Neural progenitor cell (in vitro differentiated cells): ENCODE results near the gene LKAAEAR1. TPM values are rescaled to one million over a fixed set of nuclear protein-coding genes. Genes with fewer than 3 reads are reported as not detected.

ENCODE experiments used
- DNase-seq: peaks from one replicate; pipeline ENCODE4 v3.0.0-alpha.2; 2016; ENCODE audit warnings: low spot score
- H2AFZ ChIP-seq: fragments of 200-600 bp; sonication (generic); replicated peaks from 2 replicates; pipeline ENCODE4 v1.6.1; 2016; ENCODE audit warnings: antibody characterized with exemption
- H3F3A ChIP-seq: fragments of 200-600 bp; sonication (generic); 2 replicates; pipeline ENCODE4 v1.6.1; 2016; ENCODE audit warnings: antibody characterized with exemption, low read depth
- H3K27ac ChIP-seq: fragments of 200-600 bp; sonication (generic); 2 replicates; pipeline ENCODE4 v1.5.1; 2016; ENCODE audit warnings: mild to moderate bottlenecking
- H3K27me3 ChIP-seq: fragments of 200-600 bp; sonication (generic); 2 replicates; pipeline ENCODE4 v1.6.1; 2016; ENCODE audit warnings: mild to moderate bottlenecking, moderate library complexity
- H3K36me3 ChIP-seq: fragments of 200-600 bp; sonication (generic); 2 replicates; pipeline ENCODE4 v1.5.1; 2016
- H3K4me1 ChIP-seq: fragments of 200-600 bp; sonication (generic); 2 replicates; pipeline ENCODE4 v1.6.1; 2016; ENCODE audit warnings: mixed run types
- H3K4me2 ChIP-seq: fragments of 200-600 bp; sonication (generic); 2 replicates; pipeline ENCODE4 v1.6.1; 2016
- H3K4me3 ChIP-seq: fragments of 200-600 bp; sonication (generic); 2 replicates; pipeline ENCODE4 v1.5.1; 2016
- H3K79me2 ChIP-seq: fragments of 200-600 bp; sonication (generic); 2 replicates; pipeline ENCODE4 v1.6.1; 2016; ENCODE audit warnings: low read depth
- H3K9ac ChIP-seq: fragments of 200-600 bp; sonication (generic); 2 replicates; pipeline ENCODE4 v1.6.1; 2016
- H3K9me3 ChIP-seq: fragments of 200-600 bp; sonication (generic); 2 replicates; pipeline ENCODE4 v1.5.1; 2016; ENCODE audit warnings: low read depth
- H4K20me1 ChIP-seq: fragments of 200-600 bp; sonication (generic); 2 replicates; pipeline ENCODE4 v1.6.1; 2016; ENCODE audit warnings: low read depth
- H3K27ac Mint-ChIP-seq: 3 replicates; pipeline ENCODE4 v1.8.0; 2021; ENCODE audit warnings: mixed read lengths
- H3K27me3 Mint-ChIP-seq: 2 replicates; pipeline ENCODE4 v1.8.0; 2022; ENCODE audit warnings: low read depth, mild to moderate bottlenecking, inconsistent platforms, moderate library complexity, mixed read lengths; ENCODE audit not compliant: insufficient read depth
- H3K36me3 Mint-ChIP-seq: 3 replicates; pipeline ENCODE4 v1.8.0; 2021; ENCODE audit warnings: mixed read lengths
- H3K4me1 Mint-ChIP-seq: 3 replicates; pipeline ENCODE4 v1.8.0; 2021; ENCODE audit warnings: mixed read lengths
- H3K4me3 Mint-ChIP-seq: 3 replicates; pipeline ENCODE4 v1.8.0; 2021; ENCODE audit warnings: mild to moderate bottlenecking, moderate library complexity, mixed read lengths
- H3K9me3 Mint-ChIP-seq: 3 replicates; pipeline ENCODE4 v1.8.0; 2020; ENCODE audit warnings: mixed read lengths
- EZH2 ChIP-seq: fragments of 200-600 bp; sonication (generic); IDR thresholded peaks from 2 replicates; pipeline ENCODE4 v1.6.1; 2017; ENCODE audit warnings: antibody characterized with exemption, mild to moderate bottlenecking, moderate library complexity
- EZH2phosphoT487 ChIP-seq: fragments of 200-600 bp; sonication (generic); IDR thresholded peaks from 2 replicates; pipeline ENCODE4 v1.6.1; 2017; ENCODE audit warnings: antibody characterized with exemption
- total RNA-seq: library from RNA; depleted of rRNA; stranded (reverse); fragments of >200 nt; gene quantifications from 2 replicates; pipeline ENCODE4 v1.2.3, GENCODE V29; 2015; ENCODE audit warnings: low replicate concordance
- TF ChIP-seq, protein P1 (sequence below): fragments of 200-600 bp; sonication (generic); IDR thresholded peaks from 2 replicates; pipeline ENCODE4 v1.5.1; 2017; ENCODE audit warnings: antibody characterized with exemption, mild to moderate bottlenecking

Gene LKAAEAR1
- total RNA-seq, 1 donor from 2014 or later: not detected

DNA sequence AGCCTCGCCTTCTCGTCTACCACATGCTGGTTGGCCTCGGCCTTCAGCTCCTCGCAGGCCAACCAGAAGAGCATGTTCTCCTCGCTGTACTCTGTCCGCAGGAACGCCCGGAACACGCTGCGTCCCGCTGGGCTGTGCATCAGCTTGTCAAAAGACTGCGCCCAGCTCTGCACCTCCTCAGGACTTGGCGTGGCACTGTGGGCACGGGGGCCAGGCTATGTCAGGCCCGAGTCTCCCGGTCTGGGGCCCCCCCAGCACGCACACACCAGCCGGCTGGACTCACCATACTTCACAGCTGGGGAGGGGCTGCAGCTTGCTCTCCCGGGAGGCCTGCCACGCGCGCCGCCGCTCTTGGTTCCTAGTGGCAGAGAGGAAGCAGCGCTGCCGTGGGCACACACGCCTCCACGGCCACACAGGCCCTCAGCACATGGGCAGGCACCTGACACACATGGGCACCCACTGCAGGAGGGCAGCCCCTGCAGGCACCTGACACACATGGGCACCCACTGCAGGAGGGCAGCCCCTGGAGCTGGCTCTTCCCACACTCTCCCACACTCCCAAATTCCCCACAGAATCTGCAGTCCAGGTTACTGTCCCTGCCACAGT lies 9.9 kb downstream of the LKAAEAR1 start:
- H3K36me3 ChIP-seq: no peaks in the 10 kb centered on the region
- no peak overlapping the region for H3K4me2 ChIP-seq
- no peaks in the 10 kb centered on the region for H3K9me3 Mint-ChIP-seq
- H3K79me2 ChIP-seq: no peaks in the 10 kb centered on the region
- H3K4me3 Mint-ChIP-seq: no peak overlapping the region
- H4K20me1 ChIP-seq: peaks cover 12% of the 10 kb centered on the region
- H3K27me3 ChIP-seq: peaks cover 4% of the 10 kb centered on the region
- peaks cover 10% of the 10 kb centered on the region for H3F3A ChIP-seq
- TF ChIP-seq EZH2 (no peak), EZH2phosphoT487 (no peak)
- TF ChIP-seq, protein P1, sequence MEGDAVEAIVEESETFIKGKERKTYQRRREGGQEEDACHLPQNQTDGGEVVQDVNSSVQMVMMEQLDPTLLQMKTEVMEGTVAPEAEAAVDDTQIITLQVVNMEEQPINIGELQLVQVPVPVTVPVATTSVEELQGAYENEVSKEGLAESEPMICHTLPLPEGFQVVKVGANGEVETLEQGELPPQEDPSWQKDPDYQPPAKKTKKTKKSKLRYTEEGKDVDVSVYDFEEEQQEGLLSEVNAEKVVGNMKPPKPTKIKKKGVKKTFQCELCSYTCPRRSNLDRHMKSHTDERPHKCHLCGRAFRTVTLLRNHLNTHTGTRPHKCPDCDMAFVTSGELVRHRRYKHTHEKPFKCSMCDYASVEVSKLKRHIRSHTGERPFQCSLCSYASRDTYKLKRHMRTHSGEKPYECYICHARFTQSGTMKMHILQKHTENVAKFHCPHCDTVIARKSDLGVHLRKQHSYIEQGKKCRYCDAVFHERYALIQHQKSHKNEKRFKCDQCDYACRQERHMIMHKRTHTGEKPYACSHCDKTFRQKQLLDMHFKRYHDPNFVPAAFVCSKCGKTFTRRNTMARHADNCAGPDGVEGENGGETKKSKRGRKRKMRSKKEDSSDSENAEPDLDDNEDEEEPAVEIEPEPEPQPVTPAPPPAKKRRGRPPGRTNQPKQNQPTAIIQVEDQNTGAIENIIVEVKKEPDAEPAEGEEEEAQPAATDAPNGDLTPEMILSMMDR: no peak
- H3K4me1 Mint-ChIP-seq: peaks cover 5% of the 10 kb centered on the region
- H3K9me3 ChIP-seq: no peaks in the 10 kb centered on the region
- H3K9ac ChIP-seq: no peak overlapping the region
- H3K27me3 Mint-ChIP-seq: no peaks in the 10 kb centered on the region
- H2AFZ ChIP-seq: no peak overlapping the region
- no peak overlapping the region for H3K27ac ChIP-seq
- DNase-seq: no peak
- no peak overlapping the region for H3K27ac Mint-ChIP-seq
- H3K36me3 Mint-ChIP-seq: no peaks in the 10 kb centered on the region
- no peak overlapping the region for H3K4me3 ChIP-seq
- H3K4me1 ChIP-seq: peaks cover 7% of the 10 kb centered on the region

DNA sequence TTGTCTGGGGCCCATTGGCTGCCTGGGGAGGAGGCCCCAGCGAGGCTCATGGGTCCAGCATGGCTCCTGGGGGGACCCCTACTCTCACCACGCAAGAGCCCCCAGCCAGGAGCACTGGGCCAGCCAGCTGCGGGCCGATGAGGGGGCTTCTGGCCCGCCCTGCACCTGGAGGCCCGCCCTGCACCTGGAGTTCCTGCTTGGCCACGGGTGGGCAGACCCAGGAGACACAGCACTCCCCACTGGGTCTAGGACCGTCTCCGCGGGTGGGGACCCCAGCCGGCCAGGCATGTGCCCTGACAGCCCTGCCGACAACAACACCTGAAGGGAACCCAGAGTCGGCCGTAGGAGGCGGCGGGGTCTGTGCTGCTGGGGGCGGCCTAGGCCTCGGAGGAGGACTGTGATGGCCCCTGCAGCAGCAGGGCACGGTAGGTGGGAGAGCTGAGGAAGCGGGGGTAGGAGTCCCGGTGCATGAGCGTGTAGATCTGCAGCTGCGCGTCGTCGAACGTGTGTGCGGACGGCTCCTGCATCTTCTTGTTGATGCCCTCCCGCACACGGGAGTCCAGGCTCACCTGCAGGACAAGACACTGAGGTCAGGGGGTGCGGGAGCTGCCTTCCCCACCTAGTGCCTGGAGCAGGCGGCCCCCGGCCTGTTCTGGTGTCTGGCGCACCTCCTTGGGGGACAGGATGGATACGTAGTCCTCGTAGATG lies 10.6 kb downstream of the LKAAEAR1 start:
- Histone ChIP-seq H3K27ac (no peak overlapping the region), H3K4me3 (no peak overlapping the region), H3K27me3 (no peaks in the 10 kb centered on the region), H3K36me3 (no peaks in the 10 kb centered on the region), H3K4me1 (peaks cover under 1% of the 10 kb centered on the region), H2AFZ (no peak overlapping the region), H4K20me1 (peaks cover 15% of the 10 kb centered on the region), H3K9ac (no peak overlapping the region), H3K9me3 (no peaks in the 10 kb centered on the region), H3F3A (peaks cover 3% of the 10 kb centered on the region), H3K79me2 (no peaks in the 10 kb centered on the region), H3K4me2 (no peak overlapping the region)
- Mint-ChIP-seq H3K4me3 (no peak overlapping the region), H3K9me3 (no peaks in the 10 kb centered on the region), H3K27ac (no peak overlapping the region), H3K27me3 (no peaks in the 10 kb centered on the region), H3K4me1 (no peaks in the 10 kb centered on the region), H3K36me3 (no peaks in the 10 kb centered on the region)
- no peak for DNase-seq
- TF ChIP-seq EZH2: no peak
- TF ChIP-seq, protein P1: no peak
- no peak for TF ChIP-seq EZH2phosphoT487

DNA sequence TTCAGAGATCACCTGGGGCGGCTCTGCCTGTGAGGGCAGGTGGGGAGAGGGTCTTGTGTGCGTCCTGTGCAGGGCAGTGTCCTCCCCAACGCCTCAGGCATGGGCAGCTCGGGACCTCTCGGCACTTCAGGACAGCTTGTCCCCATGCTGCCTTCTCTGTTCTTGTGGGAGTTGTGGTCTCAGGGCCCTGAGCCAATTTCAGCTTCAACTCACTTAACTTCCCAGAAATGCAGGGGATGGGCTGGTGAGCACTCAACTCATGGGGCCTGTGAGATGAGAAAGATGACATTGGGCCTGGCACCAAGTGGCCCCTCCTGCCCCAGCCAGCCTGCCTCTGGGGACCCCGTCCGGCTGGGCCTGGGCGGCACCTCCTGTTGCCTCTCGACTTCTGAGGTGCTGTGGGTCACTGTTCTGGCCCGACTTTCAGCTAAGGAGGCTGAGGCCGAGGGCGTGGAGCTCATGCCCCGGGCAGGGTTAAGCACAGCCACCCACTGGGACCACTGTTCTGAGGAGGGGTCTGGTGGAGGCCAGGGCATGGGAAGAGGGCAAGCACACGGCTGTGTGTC lies 11.6 kb downstream of the LKAAEAR1 start:
- Mint-ChIP-seq H3K36me3 (no peaks in the 10 kb centered on the region), H3K27ac (no peak overlapping the region), H3K9me3 (no peaks in the 10 kb centered on the region), H3K4me1 (no peaks in the 10 kb centered on the region), H3K4me3 (no peak overlapping the region), H3K27me3 (no peaks in the 10 kb centered on the region)
- no peaks in the 10 kb centered on the region for H3K27me3 ChIP-seq
- no peak for DNase-seq
- H4K20me1 ChIP-seq: peaks cover 15% of the 10 kb centered on the region
- H3K4me1 ChIP-seq: no peaks in the 10 kb centered on the region
- H3F3A ChIP-seq: no peaks in the 10 kb centered on the region
- no peak overlapping the region for H3K4me3 ChIP-seq
- no peaks in the 10 kb centered on the region for H3K36me3 ChIP-seq
- TF ChIP-seq, protein P1: no peak
- TF ChIP-seq EZH2: no peak
- TF ChIP-seq EZH2phosphoT487: no peak
- no peak overlapping the region for H3K9ac ChIP-seq
- H3K79me2 ChIP-seq: no peaks in the 10 kb centered on the region
- no peak overlapping the region for H3K4me2 ChIP-seq
- H3K9me3 ChIP-seq: no peaks in the 10 kb centered on the region
- H3K27ac ChIP-seq: no peak overlapping the region
- H2AFZ ChIP-seq: no peak overlapping the region
